EH (cell line): ENCODE measurements around the gene ARHGEF17.
A peak's percentile ranks its signal among the peaks of the same experiment; 100 is the strongest.

Experiments used
- DNase-seq: peaks from one replicate; pipeline ENCODE4 v3.0.0-alpha.2; 2015; ENCODE audit warnings: low read depth

ARHGEF17 gene

GRCh38 chr11:73380331-73380730 lies 72.3 kb downstream of the ARHGEF17 start:
- DNase-seq, result no peak

GRCh38 chr11:73380897-73381410 lies 72.9 kb downstream of the ARHGEF17 start:
- no peak for DNase-seq

- DNase-seq, result no peak
These were observed 73.5 kb downstream of the ARHGEF17 start for GRCh38 chr11:73381589-73381988.

GRCh38 chr11:73382183-73382582 lies 74.1 kb downstream of the ARHGEF17 start:
- DNase-seq, result no peak

- DNase-seq, result no peak
These were observed 74.7 kb downstream of the ARHGEF17 start for GRCh38 chr11:73382747-73383146.

- no peak for DNase-seq
These were observed 75.4 kb downstream of the ARHGEF17 start for GRCh38 chr11:73383249-73384124.

GRCh38 chr11:73384125-73384441 lies 76.0 kb downstream of the ARHGEF17 start:
- no peak for DNase-seq

- DNase-seq, result no peak
These were observed 76.4 kb downstream of the ARHGEF17 start for GRCh38 chr11:73384531-73384871.

- no peak for DNase-seq
These were observed 77.0 kb downstream of the ARHGEF17 start for GRCh38 chr11:73384872-73385689.

- no peak for DNase-seq
These were observed 77.9 kb downstream of the ARHGEF17 start for GRCh38 chr11:73386016-73386415.

- DNase-seq, result no peak
These were observed 78.5 kb downstream of the ARHGEF17 start for GRCh38 chr11:73386546-73386945.

- DNase-seq, result no peak
These were observed 79.7 kb downstream of the ARHGEF17 start for GRCh38 chr11:73387594-73388264.

- DNase-seq, result peak; percentile 76
These were observed 80.4 kb downstream of the ARHGEF17 start for GRCh38 chr11:73388265-73389133.

GRCh38 chr11:73389134-73389525 lies 81.1 kb downstream of the ARHGEF17 start:
- DNase-seq, result peak; percentile 48

GRCh38 chr11:73389916-73390315 lies 81.8 kb downstream of the ARHGEF17 start:
- DNase-seq, result no peak

- DNase-seq, result no peak
These were observed 82.8 kb downstream of the ARHGEF17 start for GRCh38 chr11:73390601-73391565.

- no peak for DNase-seq
These were observed 83.6 kb downstream of the ARHGEF17 start for GRCh38 chr11:73391665-73392064.

- no peak for DNase-seq
These were observed 84.3 kb downstream of the ARHGEF17 start for GRCh38 chr11:73392108-73393010.

- no peak for DNase-seq
These were observed 84.9 kb downstream of the ARHGEF17 start for GRCh38 chr11:73393011-73393380.
